Measurements from ENCODE around the gene MYO1E.

- TF ChIP-seq CTCF (conservative IDR thresholded peaks at IDR 0.05; ENCODE audit: low read length) (no peak), EZH2phosphoT487 (IDR thresholded peaks at IDR 0.05; ENCODE audit: borderline replicate concordance, low read depth, low read length) (no peak)
These were observed 166.6 kb downstream of the MYO1E start for GRCh38 chr15:59205839-59206622.

Measured in OCI-LY7 (cell line).